ENCODE measurements around the gene RALY.

Gene RALY

DNA sequence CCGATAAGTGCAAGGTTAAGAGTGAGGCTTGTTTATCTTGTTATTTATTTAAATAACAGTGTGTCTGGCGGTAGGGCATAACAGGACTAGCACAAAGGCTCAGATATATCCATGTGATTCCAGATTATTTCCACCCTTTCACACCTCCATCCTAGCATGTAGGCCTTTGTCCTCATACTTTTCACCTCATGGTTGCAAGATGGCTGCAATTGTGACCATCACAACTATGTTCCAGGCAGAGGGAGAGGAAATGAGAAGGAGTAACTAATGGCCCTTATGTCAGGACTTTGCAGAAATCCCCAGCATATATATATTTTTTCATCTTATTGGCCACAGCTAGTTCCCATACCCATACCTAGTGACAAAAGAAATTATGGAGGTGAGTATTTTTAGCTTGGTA lies 23.5 kb upstream of the RALY start:
- no peaks in the 10 kb centered on the region for H3K79me2 ChIP-seq (ENCODE audit: control insufficient read depth, insufficient read depth, low read length, unreplicated experiment)
- no peaks in the 10 kb centered on the region for H3K36me3 ChIP-seq (ENCODE audit: insufficient read depth, low read length)
- no peak overlapping the region for H2AFZ ChIP-seq (ENCODE audit: low read length, unreplicated experiment)
- H3K4me3 ChIP-seq (ENCODE audit: low read depth, low read length): no peak overlapping the region
- H3K4me1 ChIP-seq (ENCODE audit: control insufficient read depth, insufficient read depth, low read length, unreplicated experiment): no peaks in the 10 kb centered on the region
- H3K27ac ChIP-seq (ENCODE audit: low read depth, low read length): no peak overlapping the region
- no peaks in the 10 kb centered on the region for H3K27me3 ChIP-seq (ENCODE audit: insufficient read depth, low read length)

GRCh38 chr20:33971147-33971975 lies 22.4 kb upstream of the RALY start:
- no peak overlapping the region for H3K4me3 ChIP-seq (ENCODE audit: low read depth, low read length)
- H2AFZ ChIP-seq (ENCODE audit: low read length, unreplicated experiment): no peak overlapping the region
- no peaks in the 10 kb centered on the region for H3K4me1 ChIP-seq (ENCODE audit: control insufficient read depth, insufficient read depth, low read length, unreplicated experiment)
- no peak overlapping the region for H3K27ac ChIP-seq (ENCODE audit: low read depth, low read length)
- H3K27me3 ChIP-seq (ENCODE audit: insufficient read depth, low read length): no peaks in the 10 kb centered on the region
- no peaks in the 10 kb centered on the region for H3K36me3 ChIP-seq (ENCODE audit: insufficient read depth, low read length)
- no peaks in the 10 kb centered on the region for H3K79me2 ChIP-seq (ENCODE audit: control insufficient read depth, insufficient read depth, low read length, unreplicated experiment)

DNA sequence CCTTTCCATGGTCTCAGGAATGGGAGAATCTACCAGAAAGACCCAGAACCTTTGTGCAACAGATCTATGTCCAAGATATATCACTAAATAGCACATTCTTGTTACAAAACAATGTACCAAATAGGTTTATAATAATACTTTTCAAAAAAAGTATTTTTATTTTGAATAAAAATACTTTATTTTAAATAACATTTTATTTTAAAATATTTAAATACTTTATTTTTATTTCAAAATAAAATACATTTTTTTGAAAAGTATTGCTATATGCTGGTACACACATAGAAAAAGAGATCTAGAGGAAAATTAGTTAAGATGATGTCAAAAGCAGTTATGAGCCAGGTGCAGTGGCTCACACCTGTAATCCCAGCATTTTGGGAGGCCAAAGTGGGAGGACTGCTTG lies 16.8 kb upstream of the RALY start:
- H3K36me3 ChIP-seq (ENCODE audit: insufficient read depth, low read length): no peaks in the 10 kb centered on the region
- no peak overlapping the region for H3K27ac ChIP-seq (ENCODE audit: low read depth, low read length)
- no peak overlapping the region for H3K4me3 ChIP-seq (ENCODE audit: low read depth, low read length)
- no peak overlapping the region for H2AFZ ChIP-seq (ENCODE audit: low read length, unreplicated experiment)
- H3K27me3 ChIP-seq (ENCODE audit: insufficient read depth, low read length): peaks cover 31% of the 10 kb centered on the region
- no peaks in the 10 kb centered on the region for H3K79me2 ChIP-seq (ENCODE audit: control insufficient read depth, insufficient read depth, low read length, unreplicated experiment)
- no peaks in the 10 kb centered on the region for H3K4me1 ChIP-seq (ENCODE audit: control insufficient read depth, insufficient read depth, low read length, unreplicated experiment)

- Histone ChIP-seq H3K4me1 (ENCODE audit: control insufficient read depth, insufficient read depth, low read length, unreplicated experiment) (no peaks in the 10 kb centered on the region), H3K36me3 (ENCODE audit: insufficient read depth, low read length) (no peaks in the 10 kb centered on the region), H2AFZ (ENCODE audit: low read length, unreplicated experiment) (no peak overlapping the region), H3K79me2 (ENCODE audit: control insufficient read depth, insufficient read depth, low read length, unreplicated experiment) (no peaks in the 10 kb centered on the region), H3K4me3 (ENCODE audit: low read depth, low read length) (no peak overlapping the region), H3K27me3 (ENCODE audit: insufficient read depth, low read length) (peaks cover 35% of the 10 kb centered on the region), H3K27ac (ENCODE audit: low read depth, low read length) (no peak overlapping the region)
Measured at GRCh38 chr20:33977535-33977934, 16.2 kb upstream of the RALY start.

DNA sequence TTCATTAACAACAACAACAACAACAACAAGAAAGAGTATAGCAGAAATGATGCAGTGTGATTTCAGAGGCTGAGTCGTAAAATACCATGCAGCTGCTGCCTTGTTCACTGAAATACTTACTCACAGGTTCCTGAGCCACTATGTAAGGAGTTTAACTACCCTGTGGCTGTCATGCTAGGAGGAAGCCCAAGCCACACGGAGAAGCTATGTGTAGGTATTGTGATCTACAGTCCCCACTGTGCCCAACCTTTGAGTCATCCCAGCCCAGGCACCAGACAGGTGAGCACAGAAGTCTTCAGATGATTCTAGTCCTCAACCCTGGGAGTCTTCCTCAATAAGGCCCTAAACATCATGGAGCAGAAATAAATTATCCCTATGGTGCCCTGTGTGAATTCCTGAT lies 14.6 kb upstream of the RALY start:
- H3K36me3 ChIP-seq (ENCODE audit: insufficient read depth, low read length): no peaks in the 10 kb centered on the region

DNA sequence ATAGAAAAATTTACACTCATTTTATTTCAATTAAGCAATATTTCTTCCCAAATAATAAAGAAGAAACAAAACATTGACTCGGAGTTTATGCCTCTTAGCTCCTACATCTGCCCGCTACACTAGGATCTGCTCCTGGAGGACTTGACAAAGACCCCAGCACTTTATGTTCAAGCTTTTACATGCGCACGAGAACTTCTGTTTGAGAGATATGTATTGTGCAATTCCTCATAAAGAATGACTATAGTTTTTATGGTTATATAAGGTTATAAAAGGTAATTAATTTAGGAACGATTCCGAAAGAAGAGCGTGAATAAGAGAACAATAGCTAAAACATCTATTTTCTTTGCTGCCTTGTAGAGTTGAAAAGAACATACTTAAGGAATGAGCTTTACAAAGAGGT lies 12.4 kb upstream of the RALY start:
- Histone ChIP-seq H3K36me3 (ENCODE audit: insufficient read depth, low read length) (no peaks in the 10 kb centered on the region), H3K4me3 (ENCODE audit: low read depth, low read length) (no peak overlapping the region), H3K27me3 (ENCODE audit: insufficient read depth, low read length) (peaks cover 35% of the 10 kb centered on the region), H3K27ac (ENCODE audit: low read depth, low read length) (no peak overlapping the region), H3K79me2 (ENCODE audit: control insufficient read depth, insufficient read depth, low read length, unreplicated experiment) (no peaks in the 10 kb centered on the region), H2AFZ (ENCODE audit: low read length, unreplicated experiment) (no peak overlapping the region), H3K4me1 (ENCODE audit: control insufficient read depth, insufficient read depth, low read length, unreplicated experiment) (no peaks in the 10 kb centered on the region)

More for the DNA sequence above, 14.6 kb upstream of the RALY start:
- H3K27ac ChIP-seq (ENCODE audit: low read depth, low read length): no peak overlapping the region
- H2AFZ ChIP-seq (ENCODE audit: low read length, unreplicated experiment): no peak overlapping the region
- H3K4me1 ChIP-seq (ENCODE audit: control insufficient read depth, insufficient read depth, low read length, unreplicated experiment): no peaks in the 10 kb centered on the region
- H3K79me2 ChIP-seq (ENCODE audit: control insufficient read depth, insufficient read depth, low read length, unreplicated experiment): no peaks in the 10 kb centered on the region
- H3K27me3 ChIP-seq (ENCODE audit: insufficient read depth, low read length): peaks cover 35% of the 10 kb centered on the region
- no peak overlapping the region for H3K4me3 ChIP-seq (ENCODE audit: low read depth, low read length)

DNA sequence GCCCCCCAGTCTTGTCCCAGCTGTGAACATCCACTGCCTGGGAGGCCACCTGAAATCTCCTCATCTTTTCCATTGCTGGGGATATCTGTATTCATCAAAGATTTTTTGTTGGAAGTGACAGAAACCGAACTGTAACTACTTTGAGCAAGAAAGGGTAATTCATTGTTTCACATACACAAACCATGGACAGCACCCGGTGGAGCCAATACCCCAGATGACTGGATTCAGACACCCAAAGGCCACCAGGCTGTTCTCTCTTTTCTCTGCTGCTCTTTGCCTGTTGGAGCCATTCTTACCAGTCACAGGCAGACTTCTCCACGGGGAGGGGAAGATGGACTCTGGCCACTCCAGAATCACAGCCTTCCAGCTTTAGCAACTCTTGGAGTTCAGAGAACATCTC lies 11.7 kb upstream of the RALY start:
- Histone ChIP-seq H3K4me3 (ENCODE audit: low read depth, low read length) (no peak overlapping the region), H2AFZ (ENCODE audit: low read length, unreplicated experiment) (no peak overlapping the region), H3K27me3 (ENCODE audit: insufficient read depth, low read length) (peaks cover 35% of the 10 kb centered on the region), H3K79me2 (ENCODE audit: control insufficient read depth, insufficient read depth, low read length, unreplicated experiment) (no peaks in the 10 kb centered on the region), H3K36me3 (ENCODE audit: insufficient read depth, low read length) (no peaks in the 10 kb centered on the region), H3K27ac (ENCODE audit: low read depth, low read length) (no peak overlapping the region), H3K4me1 (ENCODE audit: control insufficient read depth, insufficient read depth, low read length, unreplicated experiment) (no peaks in the 10 kb centered on the region)

DNA sequence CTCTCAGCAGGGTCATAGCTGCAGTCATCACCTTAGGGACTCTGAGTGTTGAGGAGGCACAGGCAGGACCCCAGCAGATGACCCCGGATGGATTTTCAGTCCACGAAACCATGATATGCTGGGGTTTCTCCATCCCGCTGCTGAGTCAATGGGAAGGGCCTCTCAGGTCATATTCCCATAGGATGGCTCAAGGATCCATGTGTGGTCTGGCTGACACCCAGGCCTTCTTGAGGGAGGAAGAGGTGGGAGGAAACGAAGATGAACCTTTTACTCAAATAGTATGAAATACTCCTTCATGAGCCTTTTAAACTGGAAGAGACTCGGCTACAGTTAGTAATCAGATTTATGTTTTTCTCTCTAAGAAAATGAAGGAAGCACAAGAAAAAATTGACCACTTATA lies 10.3 kb upstream of the RALY start:
- no peaks in the 10 kb centered on the region for H3K79me2 ChIP-seq (ENCODE audit: control insufficient read depth, insufficient read depth, low read length, unreplicated experiment)
- H3K4me1 ChIP-seq (ENCODE audit: control insufficient read depth, insufficient read depth, low read length, unreplicated experiment): no peaks in the 10 kb centered on the region
- H3K27ac ChIP-seq (ENCODE audit: low read depth, low read length): no peak overlapping the region
- H3K27me3 ChIP-seq (ENCODE audit: insufficient read depth, low read length): peaks cover 35% of the 10 kb centered on the region
- H2AFZ ChIP-seq (ENCODE audit: low read length, unreplicated experiment): no peak overlapping the region
- no peaks in the 10 kb centered on the region for H3K36me3 ChIP-seq (ENCODE audit: insufficient read depth, low read length)
- no peak overlapping the region for H3K4me3 ChIP-seq (ENCODE audit: low read depth, low read length)

GRCh38 chr20:33984182-33984719 lies 9.5 kb upstream of the RALY start:
- Histone ChIP-seq H3K27me3 (ENCODE audit: insufficient read depth, low read length) (peaks cover 28% of the 10 kb centered on the region), H3K4me1 (ENCODE audit: control insufficient read depth, insufficient read depth, low read length, unreplicated experiment) (no peaks in the 10 kb centered on the region), H3K79me2 (ENCODE audit: control insufficient read depth, insufficient read depth, low read length, unreplicated experiment) (no peaks in the 10 kb centered on the region), H3K27ac (ENCODE audit: low read depth, low read length) (no peak overlapping the region), H3K4me3 (ENCODE audit: low read depth, low read length) (no peak overlapping the region), H2AFZ (ENCODE audit: low read length, unreplicated experiment) (no peak overlapping the region), H3K36me3 (ENCODE audit: insufficient read depth, low read length) (no peaks in the 10 kb centered on the region)

- Histone ChIP-seq H3K27ac (ENCODE audit: low read depth, low read length) (no peak overlapping the region), H3K4me3 (ENCODE audit: low read depth, low read length) (no peak overlapping the region), H3K4me1 (ENCODE audit: control insufficient read depth, insufficient read depth, low read length, unreplicated experiment) (no peaks in the 10 kb centered on the region), H3K36me3 (ENCODE audit: insufficient read depth, low read length) (no peaks in the 10 kb centered on the region), H2AFZ (ENCODE audit: low read length, unreplicated experiment) (no peak overlapping the region), H3K27me3 (ENCODE audit: insufficient read depth, low read length) (peaks cover 17% of the 10 kb centered on the region), H3K79me2 (ENCODE audit: control insufficient read depth, insufficient read depth, low read length, unreplicated experiment) (no peaks in the 10 kb centered on the region)
Measured at GRCh38 chr20:33985280-33985679, 8.4 kb upstream of the RALY start.

DNA sequence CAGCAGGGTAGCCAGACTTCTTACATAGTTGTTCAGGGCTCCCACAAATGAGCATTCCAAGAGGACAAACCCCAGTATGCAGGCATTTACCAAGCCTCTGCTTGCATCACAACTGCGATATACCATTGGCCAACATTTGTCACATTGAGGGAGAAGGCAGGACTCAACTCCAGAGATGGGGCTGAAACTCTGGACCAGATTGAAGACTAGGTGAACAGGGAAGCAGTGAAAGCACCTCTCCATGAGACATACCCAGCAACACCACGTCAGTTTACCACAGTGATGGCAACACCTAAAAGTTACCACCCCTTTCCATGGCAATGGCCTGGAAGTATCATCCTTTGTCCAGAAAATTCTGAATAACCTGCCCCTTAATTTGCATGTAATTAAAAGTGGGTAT lies 7.9 kb upstream of the RALY start:
- H3K36me3 ChIP-seq (ENCODE audit: insufficient read depth, low read length): no peaks in the 10 kb centered on the region
- peaks cover 12% of the 10 kb centered on the region for H3K27me3 ChIP-seq (ENCODE audit: insufficient read depth, low read length)
- no peak overlapping the region for H3K27ac ChIP-seq (ENCODE audit: low read depth, low read length)
- H3K4me3 ChIP-seq (ENCODE audit: low read depth, low read length): no peak overlapping the region
- H2AFZ ChIP-seq (ENCODE audit: low read length, unreplicated experiment): no peak overlapping the region
- no peaks in the 10 kb centered on the region for H3K4me1 ChIP-seq (ENCODE audit: control insufficient read depth, insufficient read depth, low read length, unreplicated experiment)
- H3K79me2 ChIP-seq (ENCODE audit: control insufficient read depth, insufficient read depth, low read length, unreplicated experiment): no peaks in the 10 kb centered on the region

All from ACC112 (cell line).